DMS153 treated with DMSO at 0.1 percent for 48 hours (cell line): ENCODE results near the gene GIPC1.
"Not testable (repeated sequence)": the region's sequence is repeated elsewhere in the genome, so short reads cannot be mapped to it uniquely, and the experiment has no call there.

ENCODE experiments used
- DNase-seq: peaks from one replicate; lab custom pipeline; 2025; ENCODE audit not compliant: unreplicated experiment; lab: John Stamatoyannopoulos, UW

Gene GIPC1

DNA sequence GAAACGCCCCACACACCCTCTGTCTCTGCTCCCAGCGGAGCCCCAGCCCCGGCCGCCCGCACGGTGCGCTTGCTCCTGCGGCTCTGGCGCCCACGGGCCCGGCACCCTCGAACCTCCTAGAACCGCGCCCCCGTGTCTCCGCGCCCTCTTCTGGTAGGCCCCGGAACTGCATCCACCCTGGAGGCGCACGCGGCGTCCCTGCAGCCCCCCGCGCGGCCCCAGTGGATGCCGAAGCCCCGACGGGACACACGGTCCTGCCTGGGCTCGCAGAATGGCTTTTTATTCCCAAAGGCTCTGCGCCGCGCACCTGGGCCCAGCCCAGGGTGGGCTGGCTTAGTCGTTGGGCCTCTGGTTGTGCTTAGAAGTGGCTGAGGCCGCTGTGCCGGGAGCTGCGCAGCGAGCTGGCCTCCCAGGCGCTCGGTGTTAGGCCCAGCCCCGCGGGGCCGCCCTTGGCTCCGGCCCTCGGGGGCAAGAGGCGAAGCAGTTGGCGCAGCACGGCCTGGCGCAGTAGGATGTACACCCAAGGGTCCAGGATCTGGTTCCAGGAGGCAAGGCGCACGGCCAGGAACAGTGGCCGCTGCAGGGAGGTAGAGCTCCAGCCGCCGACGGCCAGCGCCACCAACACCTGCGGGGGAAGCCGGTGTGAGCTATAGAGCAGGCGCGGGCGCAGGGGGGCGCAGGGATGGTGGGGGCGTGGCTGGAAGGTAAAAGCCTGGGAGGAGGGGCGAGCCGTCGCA is 23.6 kb downstream of the GIPC1 start:
- peak; percentile 40 for DNase-seq

DNA sequence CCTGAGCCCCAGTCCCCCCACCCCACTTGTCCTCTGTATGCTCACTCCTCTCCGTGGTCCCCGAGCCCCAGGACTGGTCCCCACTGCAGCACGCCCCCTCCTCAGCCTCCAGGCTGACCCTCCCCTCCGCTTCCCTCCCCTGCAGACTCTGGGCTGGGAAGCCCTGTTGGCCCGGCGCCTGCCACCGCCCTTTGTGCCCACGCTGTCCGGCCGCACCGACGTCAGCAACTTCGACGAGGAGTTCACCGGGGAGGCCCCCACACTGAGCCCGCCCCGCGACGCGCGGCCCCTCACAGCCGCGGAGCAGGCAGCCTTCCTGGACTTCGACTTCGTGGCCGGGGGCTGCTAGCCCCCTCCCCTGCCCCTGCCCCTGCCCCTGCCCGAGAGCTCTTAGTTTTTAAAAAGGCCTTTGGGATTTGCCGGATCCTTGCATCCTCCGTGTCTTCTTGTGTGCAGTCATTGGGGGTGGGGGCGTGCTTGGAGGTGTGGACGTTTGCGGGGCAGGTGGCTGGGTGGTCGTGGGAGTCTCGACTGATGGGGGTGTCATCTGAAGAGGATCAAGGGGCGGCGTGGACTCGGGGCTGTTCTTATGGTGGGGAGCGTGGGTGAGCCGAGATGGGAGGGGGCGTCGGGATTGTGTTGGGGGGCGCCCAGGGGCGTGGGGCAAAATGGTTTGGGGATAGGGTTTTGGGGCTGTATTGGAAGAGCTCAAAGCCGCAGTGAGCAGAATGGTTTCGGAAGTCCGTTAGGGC is 24.3 kb downstream of the GIPC1 start:
- DNase-seq, result no peak

DNA sequence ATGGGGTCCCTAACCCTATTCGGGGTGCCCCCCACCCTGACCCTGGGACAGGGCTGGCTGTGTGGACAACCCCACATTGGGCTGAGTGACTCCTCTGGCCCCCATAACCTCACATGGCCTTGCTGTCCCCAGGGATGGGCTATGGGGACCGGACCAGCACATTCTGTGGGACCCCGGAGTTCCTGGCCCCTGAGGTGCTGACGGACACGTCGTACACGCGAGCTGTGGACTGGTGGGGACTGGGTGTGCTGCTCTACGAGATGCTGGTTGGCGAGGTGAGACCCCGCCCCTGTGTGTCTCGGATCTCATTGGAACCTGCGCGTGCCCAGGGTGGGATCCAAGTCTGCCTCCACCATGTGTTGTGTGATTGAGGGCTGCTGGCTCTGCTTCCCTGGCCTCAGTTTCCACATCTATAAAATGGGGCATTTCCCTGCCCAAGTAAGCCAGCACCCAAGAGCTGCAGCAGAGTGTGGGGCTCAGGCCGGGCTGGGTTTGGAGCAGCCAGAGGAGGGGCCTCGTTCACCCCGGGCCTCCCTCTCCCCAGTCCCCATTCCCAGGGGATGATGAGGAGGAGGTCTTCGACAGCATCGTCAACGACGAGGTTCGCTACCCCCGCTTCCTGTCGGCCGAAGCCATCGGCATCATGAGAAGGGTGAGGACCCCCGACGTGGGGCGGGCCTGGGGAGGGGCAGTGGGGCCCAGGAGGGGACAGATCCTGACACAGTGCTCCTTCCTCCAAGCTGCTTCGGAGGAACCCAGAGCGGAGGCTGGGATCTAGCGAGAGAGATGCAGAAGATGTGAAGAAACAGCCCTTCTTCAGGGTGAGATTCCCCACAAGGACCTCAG is 25.7 kb downstream of the GIPC1 start:
- no peak for DNase-seq

DNA sequence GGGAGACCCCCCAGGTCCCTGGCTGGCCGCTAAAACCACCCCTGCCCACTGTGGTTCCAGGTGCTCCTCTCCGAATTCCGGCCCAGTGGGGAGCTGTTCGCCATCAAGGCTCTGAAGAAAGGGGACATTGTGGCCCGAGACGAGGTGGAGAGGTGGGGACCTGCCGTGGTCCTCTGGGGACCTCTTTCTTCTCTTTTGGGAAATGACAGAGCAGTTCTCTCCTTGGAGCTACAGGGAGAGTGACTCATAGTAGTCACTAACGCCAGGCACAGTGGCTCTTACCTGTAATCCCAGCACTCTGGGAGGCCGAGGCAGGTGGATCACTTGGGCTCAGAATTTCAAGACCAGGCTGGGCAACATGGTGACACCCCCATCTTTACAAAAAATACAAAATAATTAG is 28.1 kb downstream of the GIPC1 start:
- DNase-seq, result no peak

DNA sequence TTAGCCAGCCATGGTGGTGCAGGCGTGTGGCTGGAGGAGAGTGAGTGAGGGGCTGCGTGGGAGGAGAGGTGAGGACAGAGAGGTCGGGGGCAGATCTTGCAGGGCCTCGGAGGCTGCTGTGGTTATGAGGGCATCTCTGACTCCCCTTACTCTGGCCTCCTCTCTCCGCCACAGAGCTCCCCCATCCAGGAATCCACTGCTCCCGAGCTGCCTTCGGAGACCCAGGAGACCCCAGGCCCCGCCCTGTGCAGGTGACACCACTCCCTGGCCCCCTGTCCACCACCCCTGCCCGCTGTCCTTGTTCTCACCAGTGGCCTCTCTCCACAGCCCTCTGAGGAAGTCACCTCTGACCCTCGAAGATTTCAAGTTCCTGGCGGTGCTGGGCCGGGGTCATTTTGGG is 28.5 kb downstream of the GIPC1 start:
- no peak for DNase-seq

DNA sequence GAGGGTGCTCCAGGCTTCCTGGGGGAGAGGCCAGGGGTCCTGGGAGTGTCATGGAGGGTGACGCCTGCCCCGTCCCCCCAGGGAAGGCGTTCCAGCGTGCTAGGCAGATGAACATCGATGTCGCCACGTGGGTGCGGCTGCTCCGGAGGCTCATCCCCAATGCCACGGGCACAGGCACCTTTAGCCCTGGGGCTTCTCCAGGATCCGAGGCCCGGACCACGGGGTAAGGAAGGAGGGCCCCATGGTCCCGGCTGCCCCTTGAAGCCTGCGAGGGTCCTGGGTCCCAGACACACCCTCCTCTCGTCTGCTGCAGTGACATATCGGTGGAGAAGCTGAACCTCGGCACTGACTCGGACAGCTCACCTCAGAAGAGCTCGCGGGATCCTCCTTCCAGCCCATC is 32.2 kb downstream of the GIPC1 start:
- DNase-seq, result no peak

DNA sequence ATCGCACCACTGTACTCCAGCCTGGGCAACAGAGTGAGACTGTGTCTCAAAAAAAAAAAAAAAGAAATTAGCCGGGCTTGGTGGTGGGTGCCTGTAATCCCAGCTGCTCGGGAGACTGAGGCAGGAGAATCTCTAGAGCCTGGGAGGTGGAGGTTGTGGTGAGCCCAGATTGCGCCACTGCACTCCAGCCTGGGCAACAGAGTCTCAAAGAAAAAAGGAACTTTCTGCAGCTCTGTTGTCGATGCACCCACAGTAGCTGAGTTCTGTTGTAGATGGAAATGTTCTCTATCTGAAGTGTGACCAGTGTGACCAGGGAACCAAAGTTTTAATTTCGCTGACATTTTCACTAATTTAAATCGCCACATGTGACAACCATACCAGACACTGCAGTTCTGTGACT is 33.5 kb downstream of the GIPC1 start:
- DNase-seq, result not testable (repeated sequence)

DNA sequence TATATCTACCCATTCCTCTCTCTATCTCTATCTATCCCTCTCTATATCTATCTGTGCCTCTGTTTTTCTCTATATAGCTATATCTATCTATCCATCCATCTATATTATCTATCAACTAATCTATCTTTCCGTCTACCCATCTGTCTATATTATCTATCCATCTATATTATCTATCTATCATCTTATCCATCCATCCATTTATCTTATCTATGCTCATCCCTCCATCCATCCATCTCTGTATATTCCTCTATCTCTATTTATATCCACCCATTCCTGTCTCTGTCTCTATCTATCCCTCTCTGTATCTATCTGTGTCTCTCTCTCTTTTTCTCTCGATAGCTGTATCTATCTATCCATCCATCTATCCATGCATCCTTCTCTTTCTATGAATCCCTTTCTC is 35.0 kb downstream of the GIPC1 start:
- DNase-seq, result no peak

DNA sequence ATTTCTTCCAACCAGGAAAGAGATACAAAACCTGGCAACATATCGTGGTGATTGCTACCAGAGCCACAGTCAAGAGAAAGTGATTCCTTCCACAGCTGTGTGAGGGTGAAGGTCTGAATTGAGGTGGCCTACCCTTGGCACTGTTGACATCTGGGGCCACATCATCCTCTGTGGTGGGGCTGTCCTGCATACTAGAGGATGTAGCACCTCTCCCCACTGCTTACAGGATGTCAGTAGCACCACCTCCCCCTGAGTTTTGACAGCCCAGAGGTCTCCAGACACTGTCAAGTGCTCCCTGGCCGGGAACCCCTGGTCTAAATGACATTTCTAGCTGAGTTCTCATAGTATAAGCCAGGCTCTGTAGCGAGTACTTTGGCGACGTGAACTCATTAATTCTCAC is 36.2 kb downstream of the GIPC1 start:
- DNase-seq, result no peak

DNA sequence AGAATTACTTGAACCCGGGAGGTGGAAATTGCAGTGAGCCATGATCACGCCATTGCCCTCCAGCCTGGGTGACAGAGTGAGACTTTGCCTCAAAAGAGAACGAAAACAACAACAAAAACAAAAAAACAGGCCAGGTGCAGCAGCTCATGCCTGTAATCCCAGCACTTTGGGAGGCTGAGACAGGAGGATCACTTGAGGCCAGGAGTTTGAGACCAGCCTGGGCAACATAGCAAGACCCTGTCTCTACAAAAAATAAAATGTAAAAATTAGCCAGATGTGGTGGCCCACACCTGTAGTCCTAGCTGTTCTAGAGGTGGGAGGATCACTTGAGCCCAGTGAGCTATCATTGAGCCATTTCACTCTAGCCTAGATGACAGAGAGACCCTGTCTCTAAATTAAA is 43.6 kb downstream of the GIPC1 start:
- DNase-seq, result not testable (repeated sequence)

DNA sequence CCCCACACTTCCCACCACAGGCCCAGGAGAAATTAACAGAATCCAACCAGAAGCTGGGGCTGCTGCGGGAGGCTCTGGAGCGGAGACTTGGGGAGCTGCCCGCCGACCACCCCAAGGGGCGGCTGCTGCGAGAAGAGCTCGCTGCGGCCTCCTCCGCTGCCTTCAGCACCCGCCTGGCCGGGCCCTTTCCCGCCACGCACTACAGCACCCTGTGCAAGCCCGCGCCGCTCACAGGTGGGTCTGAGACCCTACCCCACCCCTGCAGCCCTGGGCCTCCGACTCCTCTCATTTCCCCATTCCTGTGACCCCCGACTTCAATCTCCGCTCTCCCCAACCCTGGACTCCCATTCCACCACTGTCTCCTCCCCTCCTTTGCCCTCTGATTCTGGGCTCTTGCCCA is 45.1 kb downstream of the GIPC1 start:
- DNase-seq, result no peak

DNA sequence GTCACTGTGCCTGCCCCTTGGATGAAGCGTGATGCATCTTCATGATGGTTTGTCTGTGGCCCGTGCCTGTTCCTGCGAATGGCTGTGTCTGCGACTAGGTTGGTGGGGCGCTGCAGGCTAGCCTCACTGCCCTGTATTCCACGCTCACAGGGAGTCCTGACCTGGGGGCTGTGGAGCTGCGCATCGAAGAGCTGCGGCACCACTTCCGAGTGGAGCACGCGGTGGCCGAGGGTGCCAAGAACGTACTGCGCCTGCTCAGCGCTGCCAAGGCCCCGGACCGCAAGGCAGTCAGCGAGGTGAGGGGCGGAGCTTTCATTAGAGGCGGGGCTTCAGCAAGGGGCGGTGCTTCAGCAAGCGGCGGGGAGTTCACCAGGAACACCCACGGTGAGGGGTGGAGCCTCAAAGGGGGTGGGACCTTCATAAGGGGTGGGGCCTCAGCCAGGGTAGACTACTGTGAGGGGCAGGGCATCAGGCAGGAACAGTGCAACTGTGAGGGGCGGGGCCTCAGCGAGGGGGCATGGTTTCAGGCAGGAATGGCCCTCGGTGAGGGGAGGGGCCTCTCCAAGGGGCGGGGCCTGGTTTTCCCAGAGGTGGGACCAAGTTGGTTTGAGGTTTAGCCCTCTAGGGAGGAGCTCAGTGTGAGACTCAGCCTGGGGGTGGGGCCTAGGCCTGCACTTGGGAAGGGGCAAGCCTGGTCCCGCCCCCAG is 45.6 kb downstream of the GIPC1 start:
- no peak for DNase-seq

DNA sequence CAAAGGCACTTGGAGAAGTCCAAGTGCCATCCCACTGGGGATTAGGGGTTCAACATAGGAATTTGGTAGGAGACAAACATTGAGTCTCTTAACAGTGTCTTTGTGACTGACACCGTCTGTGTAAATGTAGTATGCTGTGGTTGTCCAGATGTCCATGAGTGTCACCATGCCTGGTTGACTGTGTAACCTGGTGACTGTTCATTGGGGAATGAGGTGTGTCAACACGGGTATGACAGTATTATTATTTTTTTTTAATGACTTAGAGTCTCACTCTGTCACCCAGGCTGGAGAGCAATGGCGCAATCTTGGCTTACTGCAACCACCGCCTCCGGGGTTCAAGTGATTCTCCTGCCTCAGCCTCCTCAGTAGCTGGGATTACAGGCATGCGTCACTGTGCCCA is 46.6 kb downstream of the GIPC1 start:
- no peak for DNase-seq

DNA sequence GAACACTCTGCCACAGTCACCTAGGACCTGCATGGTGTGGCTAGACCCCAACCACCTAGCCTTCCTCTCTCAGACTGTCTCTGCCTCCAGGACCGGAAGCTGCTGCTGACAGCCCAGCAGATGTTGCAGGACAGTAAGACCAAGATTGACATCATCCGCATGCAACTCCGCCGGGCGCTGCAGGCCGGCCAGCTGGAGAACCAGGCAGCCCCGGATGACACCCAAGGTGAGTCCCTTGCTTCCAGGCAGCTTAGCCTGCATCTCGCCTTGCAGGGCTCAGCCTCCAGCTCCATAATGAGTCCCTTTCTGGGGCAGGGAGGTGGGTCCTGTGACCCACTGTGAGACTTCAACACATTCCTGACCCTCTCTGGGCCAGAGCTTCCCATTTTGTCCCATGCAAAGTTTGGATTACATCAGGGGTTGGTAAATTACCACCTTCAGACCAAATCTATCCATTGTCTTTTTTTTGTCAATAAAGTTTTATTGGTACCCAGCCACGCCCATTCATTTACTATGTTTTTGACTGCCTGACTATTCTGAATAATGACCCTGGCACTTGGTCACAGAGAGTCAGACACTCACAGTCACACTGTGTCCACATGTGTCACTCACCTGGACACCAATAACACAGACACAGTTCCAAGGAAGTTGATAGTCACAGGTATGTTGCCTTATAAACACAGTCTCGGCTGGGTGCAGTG is 49.4 kb downstream of the GIPC1 start:
- no peak for DNase-seq

DNA sequence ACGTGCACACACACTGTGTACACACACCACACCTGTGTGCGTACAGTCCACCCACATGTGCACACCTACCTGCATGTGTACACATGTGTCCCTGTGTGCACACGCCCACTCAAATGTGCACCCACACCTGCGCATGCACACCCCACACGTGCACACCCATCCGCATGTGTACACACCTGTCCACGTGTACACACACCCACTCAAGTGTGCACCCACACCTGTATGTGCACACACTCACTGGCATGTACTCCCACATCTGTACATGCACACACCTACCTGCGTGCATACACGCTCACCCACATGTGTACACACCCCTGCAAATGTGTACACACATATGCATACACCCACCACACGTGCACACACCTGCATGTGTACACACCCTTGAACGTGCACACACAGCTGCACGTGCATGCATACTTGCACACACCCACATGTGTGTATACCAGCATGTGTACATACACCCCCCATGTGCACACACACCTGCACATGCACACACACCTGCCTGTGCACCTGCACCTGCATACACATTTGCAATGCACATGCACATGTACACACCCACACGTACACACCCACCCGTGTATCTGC is 52.2 kb downstream of the GIPC1 start:
- DNase-seq, result no peak

DNA sequence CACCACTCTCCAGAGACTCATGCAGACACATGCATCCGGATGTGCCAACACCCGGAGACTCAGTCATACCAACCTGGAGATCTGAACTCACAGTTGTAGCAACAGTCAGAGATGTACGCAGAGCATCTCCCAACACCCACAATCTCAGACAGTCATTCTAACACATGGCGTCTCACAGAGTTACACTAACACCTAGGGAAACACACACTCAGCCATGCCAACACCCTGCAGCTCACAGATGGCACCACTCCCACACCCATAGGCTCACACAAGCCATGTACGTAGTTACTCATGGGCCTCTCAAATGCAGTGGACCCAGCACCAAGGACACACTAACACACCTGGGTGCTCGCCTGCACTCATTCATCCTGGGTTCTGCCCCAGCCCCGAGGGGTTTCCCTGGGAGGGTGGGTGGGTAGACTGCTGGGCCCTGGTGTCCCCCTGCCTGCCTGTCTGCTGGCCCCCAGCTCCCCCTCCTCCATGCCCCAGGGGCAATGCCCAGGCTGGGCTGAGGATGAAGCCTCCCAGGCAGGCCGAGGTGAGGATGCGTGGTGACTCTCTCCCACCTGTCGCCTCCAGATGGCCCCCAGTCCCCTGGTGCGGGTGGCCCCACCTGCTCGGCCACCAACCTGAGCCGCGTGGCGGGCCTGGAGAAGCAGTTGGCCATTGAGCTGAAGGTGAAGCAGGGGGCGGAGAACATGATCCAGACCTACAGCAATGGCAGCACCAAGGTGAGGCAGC is 52.9 kb downstream of the GIPC1 start:
- no peak for DNase-seq

DNA sequence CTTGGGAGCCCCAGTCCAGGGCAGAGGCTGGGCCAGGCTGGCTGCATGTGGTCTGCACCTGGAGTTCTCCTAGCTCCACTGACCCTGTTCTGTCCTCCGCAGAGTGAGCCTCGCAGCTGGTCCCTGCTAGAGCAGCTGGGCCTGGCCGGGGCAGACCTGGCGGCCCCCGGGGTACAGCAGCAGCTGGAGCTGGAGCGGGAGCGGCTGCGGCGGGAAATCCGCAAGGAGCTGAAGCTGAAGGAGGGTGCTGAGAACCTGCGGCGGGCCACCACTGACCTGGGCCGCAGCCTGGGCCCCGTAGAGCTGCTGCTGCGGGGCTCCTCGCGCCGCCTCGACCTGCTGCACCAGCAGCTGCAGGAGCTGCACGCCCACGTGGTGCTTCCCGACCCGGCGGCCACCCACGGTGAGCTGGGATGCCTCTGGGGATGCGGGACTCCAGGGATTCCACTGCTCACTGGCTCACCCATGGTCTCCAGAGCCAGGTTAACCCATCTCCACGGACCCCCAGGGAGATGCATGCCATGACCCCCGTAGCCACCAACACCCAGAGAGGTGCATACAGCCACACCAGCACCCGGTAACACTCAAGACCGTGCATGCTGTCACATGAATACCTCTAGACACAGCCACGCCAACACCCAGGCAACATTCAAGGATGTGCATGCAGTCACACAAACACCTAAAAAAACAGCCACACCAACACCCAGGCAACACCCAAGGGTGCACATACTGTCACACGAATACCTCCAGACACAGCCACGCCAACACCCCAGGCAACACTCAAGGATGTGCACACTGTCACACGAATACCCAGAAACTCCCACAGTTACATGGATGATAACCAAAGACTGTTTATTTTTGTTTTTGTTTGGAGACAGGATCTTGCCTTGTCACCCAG is 54.6 kb downstream of the GIPC1 start:
- no peak for DNase-seq

DNA sequence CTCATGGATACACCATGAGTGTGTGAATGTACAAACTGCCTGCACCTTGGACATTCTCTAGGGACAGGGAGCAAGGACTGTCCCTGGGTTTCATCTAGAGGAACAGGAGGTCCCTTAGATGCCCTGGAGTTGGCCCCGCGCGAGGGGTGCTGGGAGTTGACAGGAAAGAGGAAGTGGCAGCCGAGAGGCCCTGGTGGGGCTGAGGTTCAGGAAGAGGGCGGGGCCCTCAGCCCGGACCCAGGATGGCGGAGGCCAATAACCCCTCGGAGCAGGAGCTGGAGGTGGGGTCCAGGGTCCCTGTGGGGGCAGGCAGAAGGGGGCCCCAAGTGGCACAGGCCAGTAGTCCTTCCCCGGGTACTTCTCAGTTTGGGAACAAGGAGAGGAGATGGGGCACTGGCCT is 55.9 kb downstream of the GIPC1 start:
- no peak for DNase-seq

DNA sequence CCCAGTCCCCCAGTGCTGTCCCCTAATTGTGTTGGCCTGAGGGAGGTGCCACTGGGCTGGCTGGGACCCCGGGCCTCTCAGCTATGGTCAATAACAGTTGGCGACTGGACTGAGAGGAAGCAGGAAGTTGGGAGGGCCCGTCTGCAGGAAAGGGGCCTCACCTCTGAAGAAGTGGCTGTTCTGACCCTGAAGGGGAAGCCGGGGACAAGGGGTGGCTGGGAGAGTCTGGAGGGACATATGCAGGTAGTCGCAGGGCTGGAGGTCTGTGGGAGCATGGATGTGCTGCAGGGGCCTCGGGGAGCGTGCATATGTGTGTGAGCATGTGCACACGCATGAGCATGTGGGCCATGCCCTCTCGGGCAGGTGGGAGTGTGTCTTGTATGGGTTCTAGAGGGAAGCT is 56.9 kb downstream of the GIPC1 start:
- DNase-seq, result no peak
